ENCODE measurements around the gene FAM174C. TPM values are rescaled to one million over a fixed set of nuclear protein-coding genes. Genes with fewer than 3 reads are reported as not detected.

The FAM174C gene
- total and polyA plus RNA-seq, 2 of the 8 experiments (the other 6 are each of a cell fraction or from before 2014, with no cell fraction given): 44.5 to 125 TPM

GRCh38 chr19:1266916-1267476 is 8.3 kb upstream of the FAM174C start:
- no peak overlapping the region for H2AK5ac ChIP-seq (ENCODE audit: low read depth, low read length)
- peaks cover 5 to 24% of the 10 kb centered on the region in 2 experiments for H3K79me2 ChIP-seq (ENCODE audit: control insufficient read depth in 1 of 2, insufficient read depth in 2 of 2, low read length in 2 of 2)
- H3K4ac ChIP-seq (replicated peaks; ENCODE audit: insufficient read length, low read depth, low read length): peak overlapping the region; percentile 78
- peaks cover 4 to 59% (median 43%) of the 10 kb centered on the region in 4 experiments for H3K4me1 ChIP-seq (replicated peaks in 1 of 4; ENCODE audit: control insufficient read depth in 3 of 4, insufficient read depth in 4 of 4, low read length in 3 of 4)
- no peak for FAIRE-seq
- H3K27ac ChIP-seq (ENCODE audit: low read depth, low read length): no peak overlapping the region
- DNase-seq (ENCODE audit: low read depth in 1 of 2, low spot score in 2 of 2): peak in 1 of 2 experiments; percentile 97
- H2BK15ac ChIP-seq (ENCODE audit: low read length): no peak overlapping the region
- H3K56ac ChIP-seq (replicated peaks; ENCODE audit: insufficient read length, low read depth, low read length): no peak overlapping the region
- 11% methylated on average over 15 of the region's 59 CpGs; no CpG with 5 or more reads in 1 of the 2 experiments for WGBS, 2 experiments (ENCODE audit: extremely low coverage in 1 of 2, insufficient coverage in 1 of 2, insufficient read length in 1 of 2, insufficient replicate concordance in 2 of 2, low coverage in 1 of 2, low lambda C conversion rate in 2 of 2, missing lambda C conversion rate in 1 of 2)
- H3K14ac ChIP-seq (ENCODE audit: insufficient read length): no peak overlapping the region
- H3K23ac ChIP-seq (ENCODE audit: insufficient read length): no peak overlapping the region
- H3K9me3 ChIP-seq (ENCODE audit: insufficient read depth in 2 of 2, low read depth in 1 of 2, low read length in 1 of 2): no peaks in the 10 kb centered on the region
- ChIA-PET CTCF (ENCODE audit: partially characterized antibody) (interaction anchor here (0.7 to 15.9 kb wide), 20 partner anchors 12 to 580 kb away, joined by 3 to 212 read pairs (median 3); partner anchors contain the start of genes ATP5F1D and CNN2), POLR2A (ENCODE audit: partially characterized antibody) (interaction anchor here (0.6 to 19.4 kb wide), 18 partner anchors 9 to 240 kb away, joined by 3 to 456 read pairs (median 4); partner anchors contain the start of genes ATP5F1D, CBARP, FAM174C and MIDN)
- H2BK20ac ChIP-seq (ENCODE audit: low read length): no peak overlapping the region
- no peak overlapping the region for H2BK5ac ChIP-seq (ENCODE audit: low read depth, low read length)
- peaks cover 0 to 10% (median 5%) of the 10 kb centered on the region in 4 experiments; a peak in 4 of 7 replicates for H3K27me3 ChIP-seq (replicated peaks in 1 of 4; ENCODE audit: control insufficient read depth in 3 of 4, extremely low read depth in 1 of 4, insufficient read depth in 3 of 4, low read length in 3 of 4)
- H2AFZ ChIP-seq (ENCODE audit: low read length): no peak overlapping the region
- peak overlapping the region; percentile 33 to 61 (median 42) for H3K4me3 ChIP-seq (ENCODE audit: extremely low read depth in 1 of 4, insufficient read depth in 2 of 4, low read depth in 3 of 4, low read length in 4 of 4)
- H3K23me2 ChIP-seq (ENCODE audit: low read depth, low read length): peaks cover 25% of the 10 kb centered on the region; the same call in 1 of the 2 replicates
- peaks cover 5 to 15% of the 10 kb centered on the region in 2 experiments for H4K20me1 ChIP-seq (replicated peaks in 1 of 2; ENCODE audit: control insufficient read depth in 1 of 2, insufficient read depth in 2 of 2, low read length in 2 of 2)
- H3K4me2 ChIP-seq (ENCODE audit: insufficient read depth in 1 of 2, low read depth in 2 of 2, low read length in 2 of 2): peak overlapping the region; percentile 82 to 83
- H4K8ac ChIP-seq (ENCODE audit: extremely low read depth, insufficient read depth, low read length): peak overlapping the region; percentile 4
- H2BK12ac ChIP-seq (ENCODE audit: low read depth, low read length): 0 out of 2 replicates have a peak overlapping the region, but pooled peaks have one; percentile 19
- H4K5ac ChIP-seq (ENCODE audit: insufficient read length, low read depth, low read length): no peak overlapping the region
- H2BK120ac ChIP-seq (replicated peaks; ENCODE audit: low read depth, low read length): no peak overlapping the region
- peaks cover 5% of the 10 kb centered on the region; the same call in 1 of the 2 replicates for H3K79me1 ChIP-seq (ENCODE audit: low read depth, low read length)
- H4K91ac ChIP-seq (replicated peaks; ENCODE audit: insufficient read length, low read length): no peak overlapping the region
- H3K36me3 ChIP-seq (ENCODE audit: control insufficient read depth in 2 of 4, insufficient read depth in 4 of 4, low read length in 3 of 4): peaks cover 13 to 16% (median 16%) of the 10 kb centered on the region in 4 experiments
- peak overlapping the region; percentile 32; the same call in 1 of the 2 replicates for H3K18ac ChIP-seq (ENCODE audit: extremely low read depth, low read length)
- no peak overlapping the region; a peak in 2 of 7 replicates for H3K9ac ChIP-seq (replicated peaks in 1 of 4; ENCODE audit: extremely low read depth in 1 of 4, low read depth in 3 of 4, low read length in 3 of 4)
- TF ChIP-seq TAF1 (IDR thresholded peaks at IDR 0.05; ENCODE audit: low read depth, low read length) (no peak), USF2 (IDR thresholded peaks at IDR 0.05; ENCODE audit: low read length) (no peak), EZH2 (IDR thresholded peaks at IDR 0.05; ENCODE audit: low read depth, low read length, severe bottlenecking) (no peak), KDM4A (IDR thresholded peaks at IDR 0.05; ENCODE audit: low read depth, low read length, severe bottlenecking) (no peak), KDM5A (IDR thresholded peaks at IDR 0.05; ENCODE audit: low read length) (no peak), SP1 (IDR thresholded peaks at IDR 0.05; ENCODE audit: low read depth, low read length) (no peak), CEBPB (IDR thresholded peaks at IDR 0.05; ENCODE audit: low read depth, low read length) (no peak)

Data from H1 (cell line).